ENCODE measurements around the gene KLHL33.

Gene KLHL33, protein sequence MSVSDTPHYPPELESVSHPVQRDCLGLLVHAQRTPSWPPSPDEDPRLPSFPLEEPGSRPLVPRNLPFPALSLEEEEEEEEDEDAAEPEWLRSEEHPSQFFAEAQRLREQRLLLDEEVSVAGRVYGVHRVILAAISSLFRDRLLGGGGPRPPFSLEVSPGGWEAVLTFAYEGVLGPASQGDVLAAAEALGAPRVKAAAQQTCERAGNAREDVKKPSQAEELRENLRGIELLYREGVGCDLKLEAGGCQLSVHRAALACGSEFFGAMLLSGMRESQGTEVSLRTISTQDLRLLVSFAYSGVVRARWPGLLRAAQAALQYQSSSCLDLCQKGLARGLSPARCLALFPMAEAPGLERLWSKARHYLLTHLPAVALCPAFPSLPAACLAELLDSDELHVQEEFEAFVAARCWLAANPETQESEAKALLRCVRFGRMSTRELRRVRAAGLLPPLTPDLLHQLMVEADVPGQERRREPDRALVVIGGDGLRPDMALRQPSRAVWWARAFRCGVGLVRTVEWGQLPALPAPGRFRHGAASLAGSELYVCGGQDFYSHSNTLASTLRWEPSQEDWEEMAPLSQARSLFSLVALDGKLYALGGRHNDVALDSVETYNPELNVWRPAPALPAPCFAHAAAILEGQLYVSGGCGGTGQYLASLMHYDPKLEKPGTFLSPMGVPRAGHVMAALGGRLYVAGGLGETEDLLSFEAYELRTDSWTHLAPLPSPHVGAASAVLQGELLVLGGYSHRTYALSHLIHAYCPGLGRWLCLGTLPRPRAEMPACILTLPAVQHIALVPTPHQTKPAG

DNA sequence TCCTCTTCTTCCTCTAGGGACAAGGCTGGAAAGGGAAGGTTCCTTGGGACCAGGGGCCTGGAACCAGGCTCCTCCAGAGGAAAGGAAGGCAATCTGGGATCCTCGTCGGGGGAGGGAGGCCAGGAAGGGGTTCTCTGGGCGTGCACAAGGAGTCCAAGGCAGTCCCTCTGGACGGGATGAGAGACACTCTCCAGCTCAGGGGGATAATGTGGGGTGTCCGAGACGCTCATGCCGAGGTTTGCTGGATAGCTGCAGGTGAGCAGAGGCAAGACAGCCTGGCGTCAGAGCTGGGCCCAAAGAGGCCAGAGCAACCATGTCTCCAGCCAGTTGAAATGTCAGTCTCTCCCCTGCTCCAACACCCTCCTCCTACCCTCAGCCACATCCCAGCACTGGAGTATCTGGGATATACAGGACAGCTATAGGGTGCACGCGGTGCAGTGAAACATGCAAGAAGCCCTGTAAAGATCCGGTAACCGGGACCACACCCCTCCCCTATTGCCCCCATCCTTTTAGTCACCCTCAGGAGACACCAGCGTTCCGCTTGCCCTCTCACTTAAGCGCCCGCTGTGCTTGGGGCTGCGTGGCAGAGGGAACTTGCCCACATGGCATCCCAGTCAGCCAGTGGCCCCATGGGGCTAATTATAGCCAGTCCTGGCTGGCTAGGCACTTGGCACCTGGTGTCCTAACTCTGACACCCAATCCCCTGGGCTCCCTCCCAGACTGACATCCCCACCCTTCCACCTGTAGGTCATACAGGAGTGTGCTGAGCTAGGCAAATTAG is at the start of gene KLHL33:
Gene KLHL33, minus strand, starts transcription at position 585 of the 781 bp plus-strand sequence. Its CDS starts 355 bp downstream, at position 230.
- DNase-seq (ENCODE audit: low read depth in 2 of 2): no peak

DNA sequence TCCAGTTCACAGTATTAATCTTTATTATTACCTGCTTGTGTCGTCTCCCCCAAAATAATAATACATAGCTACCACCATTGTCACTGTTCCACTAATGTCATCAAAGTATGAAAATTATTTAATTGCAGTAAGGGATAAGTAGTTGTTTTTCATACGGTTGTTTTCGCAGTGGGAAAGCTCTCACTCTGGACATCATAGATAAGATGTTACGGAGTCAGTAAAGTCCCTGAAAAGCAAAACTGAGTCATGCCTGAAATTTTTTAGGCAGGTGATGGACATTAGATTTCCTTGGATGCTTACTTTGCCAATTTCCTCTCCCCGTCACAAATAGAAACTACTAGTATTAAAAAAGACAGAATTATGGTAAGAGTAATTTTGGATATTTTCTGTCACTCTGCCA is 46.4 kb upstream of the KLHL33 start:
- DNase-seq (ENCODE audit: low read depth in 2 of 2): no peak

DNA sequence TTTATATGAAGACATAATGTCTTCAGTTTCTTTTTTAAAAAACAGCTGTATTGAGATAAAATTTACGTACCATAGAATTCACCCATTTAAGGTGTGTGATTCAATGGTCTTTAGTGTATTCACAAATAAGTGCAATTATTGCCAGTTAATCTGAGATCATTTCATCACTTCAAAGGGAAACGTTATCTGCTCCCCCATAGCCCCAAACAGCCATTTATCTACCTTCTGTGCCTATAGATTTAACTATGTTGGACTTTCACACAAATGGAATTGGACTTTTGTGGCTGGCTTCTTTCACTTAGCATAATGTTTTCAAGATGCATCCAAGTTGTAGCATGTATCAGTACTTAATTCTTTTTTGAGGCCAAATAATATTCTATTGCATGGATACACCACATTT is 42.9 kb upstream of the KLHL33 start:
- no peak for DNase-seq (ENCODE audit: low read depth in 2 of 2)

DNA sequence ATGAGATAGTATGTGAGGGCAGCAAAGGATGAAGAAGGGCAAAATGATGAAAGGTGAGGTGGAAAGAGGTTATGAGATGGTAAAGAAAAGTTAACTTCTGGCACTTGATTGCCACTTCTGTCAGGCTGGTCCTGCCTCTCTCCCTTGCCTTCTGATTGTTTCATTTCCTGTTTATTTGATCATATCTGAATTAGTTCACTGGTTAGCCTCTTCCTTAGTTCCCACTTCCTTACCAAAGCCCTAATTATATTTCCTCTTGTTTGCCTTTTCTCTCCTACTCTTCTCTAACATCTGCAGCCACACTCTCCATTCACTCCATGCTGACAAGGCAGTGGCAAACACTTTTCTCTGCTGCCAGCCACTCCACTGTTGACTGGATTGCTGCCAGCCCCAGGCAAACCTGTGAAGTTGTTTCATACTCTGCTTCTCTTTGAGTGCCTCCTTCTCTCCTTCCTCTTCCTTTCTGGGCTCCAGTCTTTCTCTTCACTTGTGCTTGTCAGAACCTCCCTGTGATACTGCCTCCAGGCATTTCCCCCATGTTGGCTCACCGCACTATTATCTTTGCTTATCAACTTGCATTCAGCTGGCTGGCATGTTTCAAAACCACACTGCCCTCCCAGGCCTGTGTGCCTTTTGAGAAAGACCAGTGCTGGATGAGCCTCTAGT is 41.4 kb upstream of the KLHL33 start:
- DNase-seq (ENCODE audit: low read depth in 2 of 2): no peak

DNA sequence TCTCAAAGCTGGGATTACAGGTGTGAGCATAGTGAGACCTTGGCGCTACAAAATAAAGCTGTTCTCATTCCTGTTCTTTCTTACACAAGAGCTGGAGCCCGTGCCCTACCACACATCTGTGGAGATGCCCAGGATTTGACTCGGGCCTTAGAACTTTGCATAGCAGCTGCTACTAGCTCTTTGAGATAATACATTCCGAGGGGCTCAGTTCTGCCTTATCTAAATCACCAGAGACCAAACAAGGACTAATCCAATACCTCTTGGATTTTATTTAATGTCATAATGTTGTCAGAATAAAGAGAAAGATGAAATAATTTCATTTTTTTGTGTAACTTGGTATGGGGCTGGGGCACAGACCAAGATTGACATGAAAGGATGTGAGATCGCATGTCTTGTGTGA is 40.8 kb upstream of the KLHL33 start:
- no peak for DNase-seq (ENCODE audit: low read depth in 2 of 2)

DNA sequence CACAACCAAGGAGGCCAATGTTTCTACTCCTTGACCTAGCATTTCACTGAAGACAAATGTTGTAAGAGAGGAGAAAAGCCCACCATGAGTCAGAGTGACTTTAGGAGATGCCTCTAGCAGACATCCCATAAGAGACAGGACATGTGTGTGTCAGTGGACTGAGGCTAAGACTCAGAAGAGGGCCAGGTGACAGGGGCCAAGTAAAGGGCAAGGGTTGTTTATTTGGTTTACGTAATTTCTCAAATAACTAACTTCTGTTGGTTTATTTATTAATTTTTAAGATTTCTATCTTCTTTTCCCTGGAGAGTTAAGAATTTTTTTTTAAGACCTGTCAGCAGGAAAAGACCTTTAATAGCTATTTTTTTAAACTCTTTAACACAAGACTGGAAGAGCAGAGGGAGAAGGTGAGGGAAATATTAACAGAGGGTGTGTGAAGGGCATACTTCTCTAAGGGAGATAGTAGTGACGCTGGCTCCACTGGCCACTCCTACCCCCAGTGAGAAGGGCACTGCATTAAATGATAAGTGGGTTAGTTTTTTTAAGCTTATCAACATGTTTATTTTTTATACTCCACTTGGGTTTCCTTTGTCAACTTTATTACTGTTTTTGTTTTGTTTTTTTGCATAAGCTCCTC is 36.7 kb upstream of the KLHL33 start:
- DNase-seq (ENCODE audit: low read depth in 2 of 2): no peak

DNA sequence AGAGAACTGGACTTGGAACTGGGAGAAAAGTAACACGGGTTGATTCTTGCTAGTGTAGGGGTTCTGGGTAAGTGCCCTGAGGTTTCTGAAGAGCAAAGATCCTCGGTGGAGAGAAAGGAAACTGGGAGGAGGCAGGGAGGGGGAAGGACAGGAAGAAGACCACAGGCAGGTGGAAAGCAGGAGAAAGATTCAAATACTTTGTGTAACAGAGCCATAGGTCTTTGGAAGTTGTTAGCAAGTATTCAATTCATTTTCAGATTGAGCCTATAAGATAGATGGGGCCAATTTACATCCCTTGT is 34.6 kb upstream of the KLHL33 start:
- no peak for DNase-seq (ENCODE audit: low read depth in 2 of 2)

DNA sequence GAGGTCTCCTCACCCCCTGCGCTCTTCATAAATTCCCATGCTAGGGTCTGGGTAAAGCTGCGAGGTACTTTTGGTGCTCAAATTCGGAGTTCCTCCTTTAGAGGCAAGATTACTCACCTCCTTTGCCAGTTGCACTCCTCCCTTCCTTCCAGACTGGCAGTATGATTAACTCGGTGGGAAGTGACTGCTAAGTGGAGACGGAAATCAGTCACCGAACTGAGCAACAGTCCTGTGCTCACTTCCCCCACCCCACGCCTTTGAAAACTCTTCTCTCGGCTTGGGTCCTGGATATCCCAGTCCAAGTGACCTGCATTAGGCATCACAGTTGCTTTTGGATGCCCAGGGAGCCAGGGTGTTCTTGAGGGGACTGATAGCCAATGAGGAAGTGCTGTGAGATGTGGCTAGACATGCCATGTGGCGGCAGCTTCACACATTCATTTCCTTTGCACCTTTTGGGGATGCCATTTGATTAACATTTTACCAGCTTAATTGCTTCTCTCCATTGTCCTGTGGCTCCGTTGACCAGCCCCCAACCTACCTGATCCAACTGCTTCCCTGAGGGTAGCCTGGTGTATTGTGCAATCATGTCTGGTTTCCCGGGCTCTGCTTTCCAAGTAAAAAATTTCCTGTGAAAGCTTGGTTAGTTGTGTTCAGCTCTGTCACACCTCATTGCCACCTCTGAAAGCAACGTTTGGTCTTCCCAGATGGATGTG is 34.1 kb upstream of the KLHL33 start:
- peak; percentile 38 to 50 for DNase-seq (ENCODE audit: low read depth in 2 of 2)

DNA sequence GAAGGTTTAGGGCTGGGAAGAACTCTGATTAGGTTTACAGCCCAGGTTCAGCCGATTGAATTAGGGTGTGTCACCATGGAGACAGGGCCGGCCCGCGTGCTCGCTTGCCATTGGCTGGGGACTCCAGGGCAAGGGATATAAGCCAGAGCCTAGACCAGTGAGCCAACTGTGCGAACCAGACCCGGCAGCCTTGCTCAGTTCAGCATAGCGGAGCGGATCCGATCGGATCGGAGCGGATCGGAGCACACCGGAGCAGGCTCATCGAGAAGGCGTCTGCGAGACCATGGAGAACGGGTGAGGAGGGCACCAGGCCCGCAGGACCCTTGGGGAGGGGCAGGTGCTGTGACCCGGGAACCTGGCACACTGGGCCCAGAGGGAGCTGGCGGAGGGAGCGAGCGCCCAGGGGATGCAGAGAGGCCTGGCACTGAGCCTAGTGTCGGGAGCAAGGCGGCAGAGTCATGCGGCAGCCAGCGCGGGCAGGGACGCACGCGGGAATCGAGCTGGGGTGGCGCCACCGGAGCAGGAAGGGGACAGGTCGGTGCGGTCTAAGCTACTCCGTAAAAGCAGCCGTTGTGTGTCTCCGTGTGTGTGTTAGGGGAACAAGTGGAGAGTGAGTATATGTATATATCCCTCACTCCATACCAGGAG is 33.4 kb upstream of the KLHL33 start, which contains the start of gene PNP:
Gene PNP, plus strand, starts transcription at position 165 of the 648 bp plus-strand sequence. Its CDS starts 119 bp downstream, at position 284.
- peak; percentile 78 to 83 for DNase-seq (ENCODE audit: low read depth in 2 of 2)

DNA sequence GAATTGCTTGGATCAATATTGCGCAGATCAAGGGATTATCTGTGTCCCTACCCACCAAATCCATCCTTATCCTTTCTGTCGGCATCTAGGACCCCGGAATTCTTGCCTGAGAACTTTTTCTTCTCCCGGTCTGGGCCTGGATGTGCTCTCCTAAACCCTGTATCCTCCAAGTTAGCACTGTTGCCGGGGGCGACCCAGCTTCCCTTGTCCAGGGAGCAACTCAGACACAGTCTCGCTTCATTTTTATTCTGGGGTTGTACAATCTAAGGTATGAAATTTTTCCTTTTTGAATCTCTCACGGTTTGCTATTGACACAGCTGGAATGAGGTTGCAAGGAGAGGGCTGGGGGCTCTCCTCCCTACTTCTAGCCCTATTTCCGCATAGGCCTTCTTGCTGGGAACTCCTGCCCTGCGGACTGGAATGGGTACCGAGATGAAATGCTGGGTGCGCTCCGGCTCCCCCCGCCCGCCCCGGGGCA is 32.8 kb upstream of the KLHL33 start:
- DNase-seq (ENCODE audit: low read depth in 2 of 2): no peak

DNA sequence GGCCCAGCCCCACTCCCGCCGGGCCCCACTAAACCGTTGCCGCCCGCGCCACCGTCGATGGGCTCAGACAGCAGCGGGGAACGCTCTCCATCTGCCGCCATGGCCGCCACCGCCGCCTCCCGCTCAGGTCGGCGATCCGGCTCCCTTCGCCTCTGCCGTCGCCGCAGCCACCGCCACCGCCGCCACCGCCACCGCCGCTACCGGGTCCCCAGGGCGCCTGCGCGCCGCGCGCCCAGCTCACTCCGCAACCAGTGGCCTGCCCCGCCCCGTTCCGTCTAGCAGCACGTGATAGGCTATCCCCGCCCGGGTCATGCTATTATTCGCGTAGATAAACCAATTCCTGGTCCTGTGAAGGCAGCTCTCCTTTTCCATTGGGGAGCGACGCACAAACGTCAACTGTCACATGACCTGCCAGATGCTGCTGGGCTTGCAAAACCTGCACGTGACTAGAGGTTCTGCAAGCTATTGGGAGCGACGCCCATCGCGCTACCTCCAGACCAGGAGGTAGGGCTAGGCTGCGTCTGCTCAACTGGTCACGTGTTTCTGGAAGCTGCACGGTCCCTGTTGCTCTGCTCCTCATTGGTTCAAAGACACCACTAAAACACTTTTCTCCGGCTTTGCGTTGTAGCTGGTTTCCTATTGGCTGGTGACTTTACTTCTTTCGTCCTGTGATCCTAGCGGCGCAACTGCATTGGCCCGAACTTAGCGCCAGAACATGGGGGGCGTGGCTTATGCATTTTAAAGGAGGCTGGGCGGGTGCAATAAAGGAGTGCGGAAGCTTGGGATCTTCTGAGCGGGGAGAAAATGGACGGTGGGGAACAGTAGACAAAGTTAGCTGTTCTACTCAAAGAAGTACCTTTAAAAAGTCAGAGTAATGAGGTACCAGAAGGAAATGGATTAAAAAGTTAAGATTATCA is 25.5 kb upstream of the KLHL33 start, which contains the start of gene PIP4P1:
Gene PIP4P1, minus strand, starts transcription at position 210 of the 917 bp plus-strand sequence. Its CDS starts 109 bp downstream, at position 101.
- DNase-seq (ENCODE audit: low read depth in 2 of 2): peak; percentile 97

DNA sequence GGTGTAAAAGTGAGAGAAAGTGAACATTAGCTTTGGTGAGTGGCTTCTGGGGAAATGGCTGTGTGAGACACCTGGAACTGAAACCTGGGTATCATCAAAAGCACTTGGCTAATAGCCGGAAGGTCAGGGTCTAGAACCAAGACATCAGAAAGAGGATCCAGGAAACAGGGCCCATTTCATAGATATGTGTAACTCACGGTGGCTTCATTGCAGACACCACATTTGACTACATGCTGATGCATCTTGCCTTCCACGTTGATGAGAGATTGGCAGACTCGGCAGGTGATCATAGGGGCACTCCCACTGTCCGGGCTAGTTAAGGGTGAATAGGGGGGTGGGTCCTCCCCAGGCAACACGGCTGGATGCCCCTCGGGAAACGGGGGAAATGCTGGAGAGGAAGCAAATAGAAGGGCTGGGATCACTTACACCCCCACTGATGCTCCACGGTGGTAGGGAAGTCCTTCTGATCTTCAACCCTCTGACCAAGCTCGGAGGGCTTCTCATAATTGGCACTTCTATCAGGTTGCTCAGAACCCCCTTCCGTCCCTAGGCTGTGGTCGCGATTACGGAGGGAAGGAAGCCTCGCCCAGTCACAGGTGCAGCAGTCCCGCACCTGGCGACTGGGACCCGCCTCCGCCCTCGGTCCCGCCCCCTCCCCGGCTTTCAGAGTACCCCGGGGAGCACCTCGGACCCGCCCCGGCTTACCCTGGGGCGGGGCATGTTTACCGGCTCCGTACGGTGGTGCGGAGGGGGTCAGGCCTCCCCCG is 24.7 kb upstream of the KLHL33 start:
- DNase-seq (ENCODE audit: low read depth in 2 of 2): peak in 1 of 2 donors; percentile 46

DNA sequence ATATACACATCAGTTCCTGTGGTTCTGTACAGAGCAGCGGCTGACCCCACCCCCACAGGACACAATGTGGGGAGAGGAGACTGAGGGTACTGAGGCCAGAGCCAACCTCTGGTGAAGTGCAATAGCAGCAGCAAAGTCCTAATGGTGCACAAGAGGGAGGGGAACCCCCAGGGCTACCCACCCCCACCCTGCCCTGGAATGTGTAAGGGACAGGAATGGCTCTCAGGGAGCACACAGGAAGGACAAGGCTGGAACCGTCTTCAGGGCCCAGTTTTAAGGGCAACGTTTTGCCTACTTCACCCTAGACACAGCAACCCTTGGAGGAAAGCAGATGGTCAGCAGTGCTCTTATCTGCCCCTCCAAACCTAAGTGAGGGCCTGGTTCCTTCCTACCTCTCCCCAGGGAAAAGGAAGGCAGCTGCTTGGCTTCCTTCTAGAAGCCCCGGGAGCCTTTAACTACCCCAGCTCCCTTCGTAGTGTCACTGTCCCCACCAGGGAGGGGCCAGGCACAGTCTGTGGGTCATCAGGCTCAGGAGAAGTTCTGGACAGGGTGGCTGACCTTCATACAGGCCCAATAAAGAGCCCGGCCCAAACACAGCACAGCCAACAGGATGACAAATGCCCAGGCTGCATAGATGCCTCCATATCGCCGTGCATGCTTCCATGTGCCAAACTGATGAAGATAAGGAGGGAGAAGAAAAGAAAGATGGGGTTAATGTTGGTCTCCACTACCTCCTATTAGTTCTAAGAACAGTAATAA is 22.2 kb upstream of the KLHL33 start:
- DNase-seq (ENCODE audit: low read depth in 2 of 2): no peak

DNA sequence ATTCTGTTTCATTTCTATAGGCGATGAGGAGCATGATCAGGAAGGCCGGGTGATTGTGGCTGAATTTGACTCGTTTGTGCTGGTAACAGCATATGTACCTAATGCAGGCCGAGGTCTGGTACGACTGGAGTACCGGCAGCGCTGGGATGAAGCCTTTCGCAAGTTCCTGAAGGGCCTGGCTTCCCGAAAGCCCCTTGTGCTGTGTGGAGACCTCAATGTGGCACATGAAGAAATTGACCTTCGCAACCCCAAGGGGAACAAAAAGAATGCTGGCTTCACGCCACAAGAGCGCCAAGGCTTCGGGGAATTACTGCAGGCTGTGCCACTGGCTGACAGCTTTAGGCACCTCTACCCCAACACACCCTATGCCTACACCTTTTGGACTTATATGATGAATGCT is 21.0 kb upstream of the KLHL33 start:
- no peak for DNase-seq (ENCODE audit: low read depth in 2 of 2)

DNA sequence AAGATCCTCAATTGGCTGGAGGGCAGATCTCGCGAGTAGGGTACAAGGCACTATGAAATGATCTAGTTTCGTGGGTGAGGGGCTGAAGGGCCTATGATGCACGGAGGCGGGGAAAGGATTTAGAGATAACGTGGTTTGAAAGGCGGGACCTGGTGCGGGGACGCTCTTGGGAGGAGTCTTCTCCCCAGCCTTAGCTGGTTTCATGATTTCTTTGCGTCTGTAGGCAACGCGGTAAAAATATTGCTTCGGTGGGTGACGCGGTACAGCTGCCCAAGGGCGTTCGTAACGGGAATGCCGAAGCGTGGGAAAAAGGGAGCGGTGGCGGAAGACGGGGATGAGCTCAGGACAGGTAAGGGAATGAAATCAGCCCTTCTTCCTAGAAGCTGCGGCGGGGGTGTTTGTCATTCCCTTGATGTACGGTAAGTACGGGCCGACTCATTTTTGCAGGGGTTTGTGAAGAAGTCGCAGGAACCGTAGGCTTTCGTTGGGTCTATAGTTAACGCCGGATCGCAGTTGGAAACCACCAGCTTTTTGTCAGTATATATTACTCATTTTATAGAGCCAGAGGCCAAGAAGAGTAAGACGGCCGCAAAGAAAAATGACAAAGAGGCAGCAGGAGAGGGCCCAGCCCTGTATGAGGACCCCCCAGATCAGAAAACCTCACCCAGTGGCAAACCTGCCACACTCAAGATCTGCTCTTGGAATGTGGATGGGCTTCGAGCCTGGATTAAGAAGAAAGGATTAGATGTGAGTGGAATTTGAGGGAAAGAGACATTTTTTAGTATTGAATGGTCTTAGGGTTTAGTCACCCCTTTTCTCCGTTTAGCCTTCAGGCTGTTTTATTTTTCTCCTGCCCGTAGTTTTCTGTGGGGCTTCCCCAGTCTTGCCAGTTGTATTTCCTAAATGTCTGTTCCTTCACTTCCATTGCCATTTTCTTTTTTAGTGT is 19.7 kb upstream of the KLHL33 start:
- peak; percentile 36 to 37 for DNase-seq (ENCODE audit: low read depth in 2 of 2)
